CD4-positive, alpha-beta T cell treated with Interleukin-1 beta for 1 hour (primary cell): Measurements from ENCODE around the gene UMAD1.

Experiments
- DNase-seq, 2 donors: peaks; one replicate each; pipeline ENCODE4 v3.0.0-alpha.2; 2020 to 2022

The UMAD1 gene

GRCh38 chr7:7850150-7850549 lies 209.6 kb downstream of the UMAD1 start:
- no peak for DNase-seq

- DNase-seq, result peak in 1 of 2 donors; percentile 5
These were observed 210.8 kb downstream of the UMAD1 start for GRCh38 chr7:7851381-7851780.

- no peak for DNase-seq
These were observed 211.4 kb downstream of the UMAD1 start for GRCh38 chr7:7851991-7852390.

- no peak for DNase-seq
These were observed 216.6 kb downstream of the UMAD1 start for GRCh38 chr7:7857143-7857583.

GRCh38 chr7:7858559-7858958 lies 218.0 kb downstream of the UMAD1 start:
- no peak for DNase-seq

- DNase-seq, result no peak
These were observed 218.9 kb downstream of the UMAD1 start for GRCh38 chr7:7859411-7859810.

GRCh38 chr7:7861211-7861633 lies 220.7 kb downstream of the UMAD1 start:
- no peak for DNase-seq

GRCh38 chr7:7862393-7862792 lies 221.8 kb downstream of the UMAD1 start:
- no peak for DNase-seq

- DNase-seq, result no peak
These were observed 227.5 kb downstream of the UMAD1 start for GRCh38 chr7:7867846-7868571.

- DNase-seq, result no peak
These were observed 228.0 kb downstream of the UMAD1 start for GRCh38 chr7:7868572-7868899.

- no peak for DNase-seq
These were observed 228.5 kb downstream of the UMAD1 start for GRCh38 chr7:7869036-7869435.

- DNase-seq, result no peak
These were observed 229.1 kb downstream of the UMAD1 start for GRCh38 chr7:7869651-7870050.

GRCh38 chr7:7870555-7870954 lies 230.0 kb downstream of the UMAD1 start:
- DNase-seq, result no peak

GRCh38 chr7:7876419-7876818 lies 235.9 kb downstream of the UMAD1 start:
- DNase-seq, result no peak

GRCh38 chr7:7881581-7881980 lies 241.0 kb downstream of the UMAD1 start:
- no peak for DNase-seq

- no peak for DNase-seq
These were observed 242.3 kb downstream of the UMAD1 start for GRCh38 chr7:7882888-7883287.

GRCh38 chr7:7883394-7883793 lies 242.8 kb downstream of the UMAD1 start:
- no peak for DNase-seq

GRCh38 chr7:7884855-7885254 lies 244.3 kb downstream of the UMAD1 start:
- no peak for DNase-seq

- DNase-seq, result no peak
These were observed 249.4 kb downstream of the UMAD1 start for GRCh38 chr7:7889791-7890568.

GRCh38 chr7:7895004-7895650 lies 254.6 kb downstream of the UMAD1 start:
- no peak for DNase-seq

GRCh38 chr7:7895754-7896153 lies 255.2 kb downstream of the UMAD1 start:
- no peak for DNase-seq

- DNase-seq, result no peak
These were observed 257.0 kb downstream of the UMAD1 start for GRCh38 chr7:7897509-7897908.

- DNase-seq, result no peak
These were observed 257.5 kb downstream of the UMAD1 start for GRCh38 chr7:7897949-7898515.

GRCh38 chr7:7902845-7903244 lies 262.3 kb downstream of the UMAD1 start:
- DNase-seq, result no peak
